Measurements from ENCODE around the gene NAB2. TPM values are rescaled to one million over a fixed set of nuclear protein-coding genes. Genes with fewer than 3 reads are reported as not detected.

Gene NAB2
- total RNA-seq, 4 donors from 2014 or later, result 44.1 to 89.6 (median 64.6) TPM

- H3K4me3 ChIP-seq (ENCODE audit: low read depth, poor library complexity, severe bottlenecking), result peak overlapping the region; percentile 36
- 0 to 1% methylated on average over 45 to 50 of the region's 52 CpGs for whole genome bisulfite sequencing, 2 donors
- no peak for TF ChIP-seq POLR2A (IDR thresholded peaks at IDR 0.05)
- TF ChIP-seq CTCF (IDR thresholded peaks at IDR 0.05), result no peak
- peak; percentile 91 to 99 for DNase-seq (ENCODE audit: low spot score in 2 of 2)
- intact Hi-C loops (cut with DNase I; ENCODE audit: low total_unique reads), result no loop called here
These were observed 1.8 kb upstream of the NAB2 start for GRCh38 chr12:57087010-57087690.

GRCh38 chr12:57087691-57088353 is 1.1 kb upstream of the NAB2 start:
- H3K4me3 ChIP-seq (ENCODE audit: low read depth, poor library complexity, severe bottlenecking), result peak overlapping the region; percentile 36
- intact Hi-C loops (cut with DNase I; ENCODE audit: low total_unique reads), result no loop called here
- no peak for TF ChIP-seq CTCF (IDR thresholded peaks at IDR 0.05)
- TF ChIP-seq POLR2A (IDR thresholded peaks at IDR 0.05), result peak in 1 of 2 donors; percentile 45
- WGBS, 2 donors, result 1% methylated on average over 18 to 37 of the region's 37 CpGs
- peak; percentile 89 to 97 for DNase-seq (ENCODE audit: low spot score in 2 of 2)

GRCh38 chr12:57089271-57090245 is 644 bp downstream of the NAB2 start:
- TF ChIP-seq POLR2A (IDR thresholded peaks at IDR 0.05) (no peak), CTCF (IDR thresholded peaks at IDR 0.05) (no peak)
- 1 to 2% methylated on average over 45 of the region's 45 CpGs for WGBS, 2 donors
- intact Hi-C loops (cut with DNase I; ENCODE audit: low total_unique reads), result no loop called here
- H3K4me3 ChIP-seq (ENCODE audit: low read depth, poor library complexity, severe bottlenecking), result peak overlapping the region; percentile 77
- peak; percentile 73 to 96 for DNase-seq (ENCODE audit: low spot score in 2 of 2)

GRCh38 chr12:57090490-57090889 is 1.6 kb downstream of the NAB2 start:
- WGBS, 2 donors, result 30 to 32% methylated on average over 6 of the region's 6 CpGs
- intact Hi-C loops (cut with DNase I; ENCODE audit: low total_unique reads), result no loop called here
- TF ChIP-seq POLR2A (IDR thresholded peaks at IDR 0.05), result no peak
- no peak for TF ChIP-seq CTCF (IDR thresholded peaks at IDR 0.05)
- H3K4me3 ChIP-seq (ENCODE audit: low read depth, poor library complexity, severe bottlenecking), result peak overlapping the region; percentile 77
- DNase-seq (ENCODE audit: low spot score in 2 of 2), result no peak

- DNase-seq (ENCODE audit: low spot score in 2 of 2), result no peak
These were observed 2.2 kb downstream of the NAB2 start for GRCh38 chr12:57090924-57091637.

More at GRCh38 chr12:57090924-57091637, 2.2 kb downstream of the NAB2 start:
- intact Hi-C loops (cut with DNase I; ENCODE audit: low total_unique reads), result no loop called here
- TF ChIP-seq POLR2A (IDR thresholded peaks at IDR 0.05) (no peak), CTCF (IDR thresholded peaks at IDR 0.05) (no peak)
- WGBS, 2 donors, result 44 to 45% methylated on average over 14 to 22 of the region's 22 CpGs
- no peak overlapping the region for H3K4me3 ChIP-seq (ENCODE audit: low read depth, poor library complexity, severe bottlenecking)
